Thyroid gland (tissue), 4 donors: ENCODE measurements around the gene TMEM131.

Experiments
- CTCF ChIP-seq, 6 experiments: fragments of 200-600 bp in 3 of 6; fragments of 450-650 bp in 3 of 6; sonication (generic) in 3 of 6; IDR thresholded peaks; one replicate each; pipeline ENCODE4 v1.5.1; 2016 to 2019; ENCODE audit warnings: antibody characterized with exemption in 6 of 6, mild to moderate bottlenecking in 2 of 6, inconsistent platforms in 1 of 6, moderate library complexity in 1 of 6
- POLR2A ChIP-seq, 2 donors: fragments of 450-650 bp; IDR thresholded peaks; one replicate each; pipeline ENCODE4 v1.6.1; 2017; ENCODE audit warnings: antibody characterized with exemption in 2 of 2, mild to moderate bottlenecking in 2 of 2, moderate library complexity in 1 of 2

GRCh38 chr2:97908208-97908676 is 87.5 kb downstream of the TMEM131 start:
- TF ChIP-seq CTCF (IDR thresholded peaks at IDR 0.05) (no peak), POLR2A (IDR thresholded peaks at IDR 0.05) (no peak)
